Bronchial epithelial cell (primary cell): Measurements from ENCODE around the gene RBM33. TPM values are rescaled to one million over a fixed set of nuclear protein-coding genes. Genes with fewer than 3 reads are reported as not detected.

Experiments
- DNase-seq: peaks from one replicate; pipeline ENCODE4 v3.0.0-alpha.2; 2010; ENCODE audit warnings: low read depth
- FAIRE-seq: peaks from 2 replicates; lab custom pipeline; 2011; peaks lifted over from hg19 to GRCh38; lab: Jason Lieb, UNC
- H3K27me3 ChIP-seq: 2 replicates; pipeline ENCODE4 v1.5.1; 2011; ENCODE audit warnings: low read length; ENCODE audit not compliant: control insufficient read depth, insufficient read depth
- H3K36me3 ChIP-seq: 2 replicates; pipeline ENCODE4 v1.5.1; 2011; ENCODE audit warnings: low read length; ENCODE audit not compliant: control insufficient read depth, insufficient read depth
- H3K4me3 ChIP-seq: 2 replicates; pipeline ENCODE4 v1.5.1; 2011; ENCODE audit warnings: mild to moderate bottlenecking, low read depth, low read length, control low read depth
- CTCF ChIP-seq: IDR thresholded peaks from 2 replicates; pipeline ENCODE4 v1.5.1; 2011; ENCODE audit warnings: mild to moderate bottlenecking, moderate library complexity, low read length, control low read depth, inconsistent platforms; ENCODE audit not compliant: insufficient read depth, severe bottlenecking
- total RNA-seq: library from RNA; depleted of rRNA; stranded (reverse); fragments of >200 nt; gene quantifications from 2 replicates; pipeline ENCODE4 v1.2.1, GENCODE V29; 2014

RBM33 gene
- total RNA-seq, 1 donor from 2014 or later: 17.1 TPM

GRCh38 chr7:155619634-155620271, 24.7 kb upstream of the RBM33 start:
- no peak overlapping the region for H3K4me3 ChIP-seq
- DNase-seq: no peak
- no peak for FAIRE-seq
- TF ChIP-seq CTCF: no peak
- H3K27me3 ChIP-seq: no peaks in the 10 kb centered on the region
- H3K36me3 ChIP-seq: no peaks in the 10 kb centered on the region

GRCh38 chr7:155620497-155620896, 24.0 kb upstream of the RBM33 start:
- Histone ChIP-seq H3K27me3 (peaks cover 2% of the 10 kb centered on the region), H3K36me3 (no peaks in the 10 kb centered on the region), H3K4me3 (no peak overlapping the region)
- DNase-seq (no peak), FAIRE-seq (no peak)
- TF ChIP-seq CTCF: no peak

- H3K27me3 ChIP-seq: peaks cover 2% of the 10 kb centered on the region
- FAIRE-seq: no peak
Measured at GRCh38 chr7:155621418-155621980, 23.0 kb upstream of the RBM33 start.

DNA sequence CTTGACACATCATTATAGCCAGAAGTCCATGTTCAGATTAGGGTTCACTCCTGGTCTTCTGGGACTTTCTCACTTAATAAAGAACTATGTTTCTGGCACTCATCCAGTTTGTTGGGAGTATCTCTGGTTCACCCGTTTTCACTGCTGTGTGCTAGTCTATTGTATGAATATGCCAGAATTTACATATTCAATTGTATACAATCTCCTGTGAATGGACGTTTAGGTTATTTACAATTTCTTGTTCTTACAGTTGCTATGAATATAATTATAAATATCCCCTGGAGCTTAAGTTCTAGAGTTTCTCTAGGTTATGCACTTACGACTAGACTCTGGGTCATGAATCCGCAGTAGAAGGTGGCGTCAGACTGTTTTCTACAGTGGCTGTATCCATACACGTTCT, 20.0 kb upstream of the RBM33 start:
- peaks cover 2% of the 10 kb centered on the region for H3K27me3 ChIP-seq

More at GRCh38 chr7:155621418-155621980, 23.0 kb upstream of the RBM33 start:
- no peaks in the 10 kb centered on the region for H3K36me3 ChIP-seq
- no peak for DNase-seq
- H3K4me3 ChIP-seq: no peak overlapping the region
- no peak for TF ChIP-seq CTCF

GRCh38 chr7:155625557-155625956, 18.9 kb upstream of the RBM33 start:
- DNase-seq (no peak), FAIRE-seq (no peak)
- Histone ChIP-seq H3K4me3 (no peak overlapping the region), H3K27me3 (peaks cover 2% of the 10 kb centered on the region), H3K36me3 (no peaks in the 10 kb centered on the region)
- no peak for TF ChIP-seq CTCF

More for the DNA sequence above, 20.0 kb upstream of the RBM33 start:
- H3K36me3 ChIP-seq: no peaks in the 10 kb centered on the region
- no peak overlapping the region for H3K4me3 ChIP-seq
- no peak for FAIRE-seq
- DNase-seq: no peak
- no peak for TF ChIP-seq CTCF
